WTC11 (cell line): ENCODE measurements around the gene GOLGB1. TPM values are rescaled to one million over a fixed set of nuclear protein-coding genes. Genes with fewer than 3 reads are reported as not detected.

Experiments
- ATAC-seq: fragments of 200-7000 bp; cut with Tn5 transposase; 2 replicates; pipeline ENCODE4 v1.10.0; 2021; ENCODE audit warnings: mild to moderate bottlenecking, moderate library complexity
- CTCF ChIA-PET: fragments of 300-600 bp; sonication (Branson Sonifier 250); formaldehyde crosslinking; loops from one replicate; lab custom pipeline; 2021; ENCODE audit warnings: antibody characterized with exemption; lab: Charles Lee
- POLR2A ChIA-PET: fragments of 350-600 bp; sonication (Branson Sonifier 250); formaldehyde crosslinking; loops from one replicate; lab custom pipeline; 2021; ENCODE audit warnings: antibody characterized with exemption; lab: Charles Lee
- DNase-seq: peaks from one replicate; pipeline ENCODE4 v3.0.0; 2021; ENCODE audit warnings: low spot score
- H3K27ac Mint-ChIP-seq: 2 replicates; pipeline ENCODE4 v1.8.0; 2021; ENCODE audit warnings: mixed read lengths
- H3K27me3 Mint-ChIP-seq: 2 replicates; pipeline ENCODE4 v1.8.0; 2021; ENCODE audit warnings: low read depth, mild to moderate bottlenecking, moderate library complexity, mixed read lengths
- H3K36me3 Mint-ChIP-seq: 2 replicates; pipeline ENCODE4 v1.8.0; 2021; ENCODE audit warnings: mixed read lengths
- H3K4me1 Mint-ChIP-seq: 2 replicates; pipeline ENCODE4 v1.8.0; 2022; ENCODE audit warnings: mixed read lengths
- H3K4me3 Mint-ChIP-seq: 2 replicates; pipeline ENCODE4 v1.8.0; 2021; ENCODE audit warnings: mild to moderate bottlenecking, moderate library complexity, mixed read lengths
- H3K9me3 Mint-ChIP-seq: 2 replicates; pipeline ENCODE4 v1.8.0; 2021; ENCODE audit warnings: mixed read lengths
- CREB1 ChIP-seq: sonication (generic); formaldehyde crosslinking; IDR thresholded peaks from 2 replicates; pipeline ENCODE4 v1.8.0; 2023; ENCODE audit warnings: mild to moderate bottlenecking, missing genetic modification reagents
- CTCF ChIP-seq: fragments of 200-600 bp; IDR thresholded peaks from 2 replicates; pipeline ENCODE4 v1.8.0; 2022; ENCODE audit warnings: antibody characterized with exemption
- E2F1 ChIP-seq: sonication (generic); formaldehyde crosslinking; IDR thresholded peaks from 2 replicates; pipeline ENCODE4 v1.8.0; 2022; ENCODE audit warnings: mild to moderate bottlenecking, missing genetic modification reagents
- FOXP1 ChIP-seq: sonication (generic); formaldehyde crosslinking; IDR thresholded peaks from 2 replicates; pipeline ENCODE4 v1.8.0; 2022; ENCODE audit warnings: missing genetic modification reagents, mild to moderate bottlenecking, moderate library complexity, borderline replicate concordance
- MXD4 ChIP-seq: fragments of 250-450 bp; sonication (Bioruptor Pico); IDR thresholded peaks from 2 replicates; pipeline ENCODE4 v1.8.0; 2021; ENCODE audit warnings: mild to moderate bottlenecking, moderate library complexity, borderline replicate concordance
- NFE2L1 ChIP-seq: sonication (generic); formaldehyde crosslinking; IDR thresholded peaks from 2 replicates; pipeline ENCODE4 v1.8.1; 2023; ENCODE audit warnings: missing genetic modification reagents
- NR2C2 ChIP-seq: sonication (generic); formaldehyde crosslinking; IDR thresholded peaks from 2 replicates; pipeline ENCODE4 v1.8.0; 2022; ENCODE audit warnings: mild to moderate bottlenecking, missing genetic modification reagents
- NR3C1 ChIP-seq: sonication (generic); formaldehyde crosslinking; conservative IDR thresholded peaks from 2 replicates; pipeline ENCODE4 v1.8.1; 2023; ENCODE audit warnings: low read depth, mild to moderate bottlenecking, missing genetic modification reagents
- SMAD3 ChIP-seq: sonication (generic); formaldehyde crosslinking; IDR thresholded peaks from 2 replicates; pipeline ENCODE4 v1.8.0; 2022; ENCODE audit warnings: missing genetic modification reagents, mild to moderate bottlenecking, borderline replicate concordance
- SP1 ChIP-seq: sonication (generic); formaldehyde crosslinking; conservative IDR thresholded peaks from 2 replicates; pipeline ENCODE4 v1.8.1; 2022; ENCODE audit warnings: missing genetic modification reagents
- STAT6 ChIP-seq: sonication (generic); formaldehyde crosslinking; conservative IDR thresholded peaks from 2 replicates; pipeline ENCODE4 v1.8.1; 2023; ENCODE audit warnings: mild to moderate bottlenecking, low read depth, missing genetic modification reagents, moderate library complexity
- ZBTB43 ChIP-seq: sonication (generic); formaldehyde crosslinking; IDR thresholded peaks from 2 replicates; pipeline ENCODE4 v1.8.1; 2023; ENCODE audit warnings: mild to moderate bottlenecking, missing genetic modification reagents
- ZNF121 ChIP-seq: sonication (generic); formaldehyde crosslinking; IDR thresholded peaks from 2 replicates; pipeline ENCODE4 v1.8.0; 2023; ENCODE audit warnings: missing genetic modification reagents
- ZNF396 ChIP-seq: fragments of 250-450 bp; sonication (Bioruptor Pico); IDR thresholded peaks from 2 replicates; pipeline ENCODE4 v1.8.0; 2021; ENCODE audit warnings: mild to moderate bottlenecking, moderate library complexity, borderline replicate concordance
- ZNF425 ChIP-seq: fragments of 250-450 bp; sonication (Bioruptor Pico); conservative IDR thresholded peaks from 2 replicates; pipeline ENCODE4 v1.9.0; 2021; ENCODE audit warnings: mild to moderate bottlenecking
- ZNF512 ChIP-seq: sonication (generic); formaldehyde crosslinking; IDR thresholded peaks from 2 replicates; pipeline ENCODE4 v1.8.1; 2022; ENCODE audit warnings: missing genetic modification reagents, borderline replicate concordance
- total RNA-seq: library from RNA; stranded (reverse); gene quantifications from 3 replicates; pipeline ENCODE4 v1.2.3, GENCODE V29; 2021
- TF ChIP-seq, protein P1 (sequence below): sonication (generic); formaldehyde crosslinking; IDR thresholded peaks from 2 replicates; pipeline ENCODE4 v1.8.1; 2022; ENCODE audit warnings: low read depth, mild to moderate bottlenecking, moderate library complexity, missing genetic modification reagents, borderline replicate concordance
- TF ChIP-seq, protein P2 (sequence below): fragments of 250-450 bp; sonication (Bioruptor Pico); IDR thresholded peaks from 2 replicates; pipeline ENCODE4 v1.9.0; 2021; ENCODE audit warnings: mild to moderate bottlenecking
- TF ChIP-seq, protein P3 (sequence below): fragments of 250-450 bp; sonication (Bioruptor Pico); IDR thresholded peaks from 2 replicates; pipeline ENCODE4 v1.9.0; 2021; ENCODE audit warnings: moderate library complexity, mild to moderate bottlenecking, inconsistent platforms, borderline replicate concordance
- TF ChIP-seq, protein P4 (sequence below): fragments of 250-450 bp; sonication (Bioruptor Pico); IDR thresholded peaks from 2 replicates; pipeline ENCODE4 v1.8.0; 2021; ENCODE audit warnings: mild to moderate bottlenecking

Gene GOLGB1
- total RNA-seq, 1 experiment from 2014 or later = 33.8 TPM

GRCh38 chr3:121710347-121710746, 39.2 kb downstream of the GOLGB1 start (continued):
- TF ChIP-seq, protein P1, sequence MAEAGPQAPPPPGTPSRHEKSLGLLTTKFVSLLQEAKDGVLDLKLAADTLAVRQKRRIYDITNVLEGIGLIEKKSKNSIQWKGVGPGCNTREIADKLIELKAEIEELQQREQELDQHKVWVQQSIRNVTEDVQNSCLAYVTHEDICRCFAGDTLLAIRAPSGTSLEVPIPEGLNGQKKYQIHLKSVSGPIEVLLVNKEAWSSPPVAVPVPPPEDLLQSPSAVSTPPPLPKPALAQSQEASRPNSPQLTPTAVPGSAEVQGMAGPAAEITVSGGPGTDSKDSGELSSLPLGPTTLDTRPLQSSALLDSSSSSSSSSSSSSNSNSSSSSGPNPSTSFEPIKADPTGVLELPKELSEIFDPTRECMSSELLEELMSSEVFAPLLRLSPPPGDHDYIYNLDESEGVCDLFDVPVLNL = no peak
- no peak for TF ChIP-seq ZNF396 (CRISPR knock-in tag)
- TF ChIP-seq ZNF121 (CRISPR knock-in tag) = no peak
- TF ChIP-seq MXD4 (CRISPR knock-in tag) = no peak
- TF ChIP-seq ZBTB43 (CRISPR knock-in tag) = no peak
- no peak for TF ChIP-seq NR3C1
- no peak for TF ChIP-seq NFE2L1
- no peak for TF ChIP-seq ZNF512 (CRISPR knock-in tag)
- TF ChIP-seq CTCF = no peak
- no peak for TF ChIP-seq E2F1 (CRISPR knock-in tag)
- no peak for TF ChIP-seq FOXP1 (CRISPR knock-in tag)
- no peak for TF ChIP-seq CREB1 (CRISPR knock-in tag)
- TF ChIP-seq NR2C2 (CRISPR knock-in tag) = no peak

DNA sequence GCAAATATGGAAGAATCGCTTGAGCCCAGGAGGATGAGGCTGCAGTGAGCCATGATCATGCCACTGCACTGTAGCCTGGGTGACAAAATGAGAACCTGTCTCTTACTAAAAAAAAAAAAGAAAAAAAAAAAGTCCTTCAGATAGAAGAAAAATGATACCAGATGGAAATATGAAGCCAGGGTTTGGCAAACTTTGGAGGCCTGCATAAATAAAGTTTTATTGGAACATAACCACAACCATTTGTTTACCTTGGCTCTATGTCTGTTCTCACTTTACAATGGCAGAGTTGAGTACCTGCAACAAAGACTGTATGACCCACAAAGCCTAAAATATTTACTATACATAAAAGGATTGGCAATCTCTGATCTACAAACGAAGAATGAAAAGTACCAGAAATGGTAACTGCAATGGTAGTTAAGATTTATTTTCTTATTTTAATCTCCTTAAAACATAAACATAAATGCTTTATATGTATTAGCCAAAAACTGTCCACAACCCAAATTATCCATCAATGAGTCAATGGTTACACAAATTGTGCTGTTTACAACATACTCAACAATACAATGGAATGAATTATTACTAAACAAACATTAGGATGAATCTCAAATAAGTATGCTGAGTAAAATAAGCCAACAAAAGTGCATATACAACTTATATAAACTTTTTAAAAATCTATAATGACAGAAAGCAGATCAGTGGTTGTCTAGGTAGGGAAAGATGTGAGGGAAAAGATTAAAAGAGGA, 41.8 kb downstream of the GOLGB1 start:
- H3K36me3 Mint-ChIP-seq = peaks cover 6% of the 10 kb centered on the region; the same call in 1 of the 2 replicates
- H3K9me3 Mint-ChIP-seq = peaks cover 5% of the 10 kb centered on the region; the same call in 1 of the 2 replicates
- POLR2A ChIA-PET = no interaction called here
- H3K27me3 Mint-ChIP-seq = no peaks in the 10 kb centered on the region
- H3K4me1 Mint-ChIP-seq = no peaks in the 10 kb centered on the region
- no peak for DNase-seq
- no peak overlapping the region for H3K27ac Mint-ChIP-seq
- CTCF ChIA-PET = interaction anchor here (0.6 kb wide), 1 partner anchor 158 kb away, joined by 3 read pairs; no protein-coding TSS in a partner anchor
- no peak for ATAC-seq
- H3K4me3 Mint-ChIP-seq = no peak overlapping the region
- TF ChIP-seq ZNF425 (CRISPR knock-in tag) (no peak), SP1 (CRISPR knock-in tag) (no peak), SMAD3 (CRISPR knock-in tag) (no peak), NR3C1 (no peak), STAT6 (CRISPR knock-in tag) (no peak)
- TF ChIP-seq, protein P2, sequence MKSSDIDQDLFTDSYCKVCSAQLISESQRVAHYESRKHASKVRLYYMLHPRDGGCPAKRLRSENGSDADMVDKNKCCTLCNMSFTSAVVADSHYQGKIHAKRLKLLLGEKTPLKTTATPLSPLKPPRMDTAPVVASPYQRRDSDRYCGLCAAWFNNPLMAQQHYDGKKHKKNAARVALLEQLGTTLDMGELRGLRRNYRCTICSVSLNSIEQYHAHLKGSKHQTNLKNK = no peak
- TF ChIP-seq, protein P3, sequence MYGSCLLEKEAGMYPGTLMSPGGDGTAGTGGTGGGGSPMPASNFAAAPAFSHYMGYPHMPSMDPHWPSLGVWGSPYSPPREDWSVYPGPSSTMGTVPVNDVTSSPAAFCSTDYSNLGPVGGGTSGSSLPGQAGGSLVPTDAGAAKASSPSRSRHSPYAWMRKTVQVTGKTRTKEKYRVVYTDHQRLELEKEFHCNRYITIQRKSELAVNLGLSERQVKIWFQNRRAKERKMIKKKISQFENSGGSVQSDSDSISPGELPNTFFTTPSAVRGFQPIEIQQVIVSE (CRISPR knock-in tag) = no peak
- TF ChIP-seq, protein P4, sequence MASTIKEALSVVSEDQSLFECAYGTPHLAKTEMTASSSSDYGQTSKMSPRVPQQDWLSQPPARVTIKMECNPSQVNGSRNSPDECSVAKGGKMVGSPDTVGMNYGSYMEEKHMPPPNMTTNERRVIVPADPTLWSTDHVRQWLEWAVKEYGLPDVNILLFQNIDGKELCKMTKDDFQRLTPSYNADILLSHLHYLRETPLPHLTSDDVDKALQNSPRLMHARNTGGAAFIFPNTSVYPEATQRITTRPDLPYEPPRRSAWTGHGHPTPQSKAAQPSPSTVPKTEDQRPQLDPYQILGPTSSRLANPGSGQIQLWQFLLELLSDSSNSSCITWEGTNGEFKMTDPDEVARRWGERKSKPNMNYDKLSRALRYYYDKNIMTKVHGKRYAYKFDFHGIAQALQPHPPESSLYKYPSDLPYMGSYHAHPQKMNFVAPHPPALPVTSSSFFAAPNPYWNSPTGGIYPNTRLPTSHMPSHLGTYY (CRISPR knock-in tag) = no peak
